ENCODE measurements around the gene MX2.

- TF ChIP-seq CTCF (IDR thresholded peaks at IDR 0.05; ENCODE audit: low read depth, low read length) (no peak), EZH2phosphoT487 (IDR thresholded peaks at IDR 0.05; ENCODE audit: low read depth) (no peak)
Observed at GRCh38 chr21:41458559-41458958, 96.7 kb downstream of the MX2 start.
